Lower lobe of right lung (tissue), 2 donors: ENCODE results near the gene CADPS2. TPM values are rescaled to one million over a fixed set of nuclear protein-coding genes. Genes with fewer than 3 reads are reported as not detected.

Experiments used
- ATAC-seq, 2 donors: fragments of 200-7000 bp; cut with Tn5 transposase; one replicate each; pipeline ENCODE4 v1.9.1; 2020 to 2022; ENCODE audit warnings: mild to moderate bottlenecking in 2 of 2, moderate library complexity in 2 of 2
- DNase-seq: peaks from one replicate; pipeline ENCODE4 v3.0.0-alpha.2; 2020
- H3K27ac ChIP-seq: fragments of 200-600 bp; one replicate; pipeline ENCODE4 v1.8.0; 2022
- H3K27me3 ChIP-seq: fragments of 200-600 bp; one replicate; pipeline ENCODE4 v1.8.0; 2022; ENCODE audit warnings: low read depth
- H3K36me3 ChIP-seq: fragments of 200-600 bp; one replicate; pipeline ENCODE4 v1.8.0; 2022; ENCODE audit warnings: mild to moderate bottlenecking
- H3K4me1 ChIP-seq: fragments of 200-600 bp; one replicate; pipeline ENCODE4 v1.8.0; 2022
- H3K4me3 ChIP-seq: fragments of 200-600 bp; one replicate; pipeline ENCODE4 v1.8.0; 2022; ENCODE audit warnings: mild to moderate bottlenecking
- H3K9me3 ChIP-seq: fragments of 200-600 bp; one replicate; pipeline ENCODE4 v1.8.0; 2022
- CTCF ChIP-seq: fragments of 200-600 bp; IDR thresholded peaks from one replicate; pipeline ENCODE4 v1.8.0; 2022; ENCODE audit warnings: antibody characterized with exemption, mild to moderate bottlenecking
- intact Hi-C: fragments of 100-400 bp; cut with DNase I; formaldehyde crosslinking; loops from one replicate; pipeline ENCODE4 v1.11.0; 2022
- total RNA-seq: library from RNA; stranded (reverse); fragmentation: NEBNext Ultra II Directional; extraction: Animal tissue kit (Norgen Biotek cat#: 25700); gene quantifications from one replicate; pipeline ENCODE4 v1.2.1, GENCODE V29; 2021
- donor health status: DM: no; HTN: yes; CAD: no; lungs with severe emphysema.

CADPS2 gene
- total RNA-seq, 1 donor from 2014 or later = 41.1 TPM

- no peak for ATAC-seq
- intact Hi-C loops = no loop called here
- no peaks in the 10 kb centered on the region for H3K4me1 ChIP-seq
- DNase-seq = no peak
- no peak overlapping the region for H3K27ac ChIP-seq
- H3K36me3 ChIP-seq = peaks cover 8% of the 10 kb centered on the region
- no peak for TF ChIP-seq CTCF
- no peaks in the 10 kb centered on the region for H3K9me3 ChIP-seq
- no peak overlapping the region for H3K4me3 ChIP-seq
- no peaks in the 10 kb centered on the region for H3K27me3 ChIP-seq
Measured at GRCh38 chr7:122453432-122453831, 432.8 kb downstream of the CADPS2 start.

- no peaks in the 10 kb centered on the region for H3K4me1 ChIP-seq
- no peak overlapping the region for H3K27ac ChIP-seq
- no peak for TF ChIP-seq CTCF
- H3K27me3 ChIP-seq = no peaks in the 10 kb centered on the region
- no peak for ATAC-seq
- intact Hi-C loops = no loop called here
- H3K4me3 ChIP-seq = no peak overlapping the region
- H3K36me3 ChIP-seq = peaks cover 8% of the 10 kb centered on the region
- no peaks in the 10 kb centered on the region for H3K9me3 ChIP-seq
- no peak for DNase-seq
Measured at GRCh38 chr7:122448893-122449589, 437.2 kb downstream of the CADPS2 start.

- ATAC-seq (no peak), DNase-seq (no peak)
- intact Hi-C loops = no loop called here
- TF ChIP-seq CTCF = no peak
- H3K36me3 ChIP-seq = no peaks in the 10 kb centered on the region
- H3K27me3 ChIP-seq = no peaks in the 10 kb centered on the region
- no peaks in the 10 kb centered on the region for H3K4me1 ChIP-seq
- H3K27ac ChIP-seq = no peak overlapping the region
- H3K9me3 ChIP-seq = no peaks in the 10 kb centered on the region
- no peak overlapping the region for H3K4me3 ChIP-seq
Measured at GRCh38 chr7:122442929-122443328, 443.3 kb downstream of the CADPS2 start.

- intact Hi-C loops = no loop called here
- Histone ChIP-seq H3K4me1 (no peaks in the 10 kb centered on the region), H3K36me3 (no peaks in the 10 kb centered on the region), H3K4me3 (no peak overlapping the region), H3K9me3 (no peaks in the 10 kb centered on the region), H3K27me3 (no peaks in the 10 kb centered on the region), H3K27ac (no peak overlapping the region)
- DNase-seq (no peak), ATAC-seq (no peak)
- TF ChIP-seq CTCF = no peak
Measured at GRCh38 chr7:122438492-122438891, 447.8 kb downstream of the CADPS2 start.

- intact Hi-C loops = no loop called here
- no peak for TF ChIP-seq CTCF
- Histone ChIP-seq H3K36me3 (no peaks in the 10 kb centered on the region), H3K27me3 (no peaks in the 10 kb centered on the region), H3K9me3 (no peaks in the 10 kb centered on the region), H3K4me3 (no peak overlapping the region), H3K4me1 (no peaks in the 10 kb centered on the region), H3K27ac (no peak overlapping the region)
- DNase-seq = no peak
- no peak for ATAC-seq
Measured at GRCh38 chr7:122438006-122438405, 448.3 kb downstream of the CADPS2 start.
